Caco-2 (cell line): ENCODE results near the gene PRMT3. TPM values are rescaled to one million over a fixed set of nuclear protein-coding genes. Genes with fewer than 3 reads are reported as not detected.

Experiments
- BruUV-seq: library from RNA; stranded (reverse); fragments of 400-500 nt; replicated peaks from 2 replicates; lab custom pipeline; 2021; lab: Mats Ljungman, UMichigan
- CTCF ChIA-PET: fragments of 300-600 bp; sonication (Branson Sonifier 250); formaldehyde crosslinking; loops from one replicate; lab custom pipeline; 2022; ENCODE audit warnings: antibody characterized with exemption; lab: Charles Lee
- POLR2A ChIA-PET: fragments of 300-600 bp; sonication (Branson Sonifier 250); formaldehyde crosslinking; loops from one replicate; lab custom pipeline; 2022; ENCODE audit warnings: antibody characterized with exemption; lab: Charles Lee
- DNase-seq, 2 experiments: peaks; one replicate each; pipeline versions ENCODE4 v3.0.0 to v3.0.0-alpha.2; 2020 to 2022
- H3K27me3 ChIP-seq: replicated peaks from 2 replicates; pipeline ENCODE4 v1.6.0; 2011; ENCODE audit warnings: low read length; ENCODE audit not compliant: control insufficient read depth, insufficient read depth
- H3K36me3 ChIP-seq: 2 replicates; pipeline ENCODE4 v1.5.1; 2011; ENCODE audit warnings: low read length; ENCODE audit not compliant: control insufficient read depth, insufficient read depth
- H3K4me1 ChIP-seq: fragments of 250-450 bp; sonication (Bioruptor Pico); 2 replicates; pipeline ENCODE4 v1.5.1; 2020; ENCODE audit warnings: mild to moderate bottlenecking
- H3K4me3 ChIP-seq: 2 replicates; pipeline ENCODE4 v1.5.1; 2011; ENCODE audit warnings: low read depth, mild to moderate bottlenecking, control low read depth, low read length
- H3K9me3 ChIP-seq: fragments of 250-450 bp; sonication (Bioruptor Pico); 2 replicates; pipeline ENCODE4 v1.5.1; 2020; ENCODE audit warnings: mild to moderate bottlenecking, moderate library complexity
- H3K27ac Mint-ChIP-seq: one replicate; pipeline ENCODE4 v1.8.0; 2022; ENCODE audit warnings: mixed read lengths; ENCODE audit not compliant: unreplicated experiment
- H3K27me3 Mint-ChIP-seq: one replicate; pipeline ENCODE4 v1.8.0; 2022; ENCODE audit warnings: mixed read lengths; ENCODE audit not compliant: insufficient read depth, unreplicated experiment
- H3K36me3 Mint-ChIP-seq: one replicate; pipeline ENCODE4 v1.8.0; 2022; ENCODE audit warnings: mild to moderate bottlenecking, mixed read lengths; ENCODE audit not compliant: insufficient read depth, unreplicated experiment
- H3K4me1 Mint-ChIP-seq: one replicate; pipeline ENCODE4 v1.8.0; 2022; ENCODE audit warnings: low read depth, mixed read lengths; ENCODE audit not compliant: unreplicated experiment
- H3K4me3 Mint-ChIP-seq: one replicate; pipeline ENCODE4 v1.8.0; 2022; ENCODE audit warnings: mild to moderate bottlenecking, moderate library complexity, mixed read lengths; ENCODE audit not compliant: unreplicated experiment
- H3K9me3 Mint-ChIP-seq: one replicate; pipeline ENCODE4 v1.8.0; 2022; ENCODE audit warnings: mixed read lengths; ENCODE audit not compliant: unreplicated experiment
- intact Hi-C: fragments of 100-400 bp; cut with micrococcal nuclease; formaldehyde crosslinking; loops from one replicate; pipeline ENCODE4 v1.10.0; 2022; ENCODE audit not compliant: unreplicated experiment
- total RNA-seq: library from RNA; stranded (reverse); gene quantifications from 2 replicates; pipeline ENCODE4 v1.2.3, GENCODE V29; 2022
- TF ChIP-seq, protein P1 (sequence below), 2 experiments: fragments of 200-600 bp in 1 of 2; IDR thresholded peaks; 1 replicate in 1 of 2; 2 replicates in 1 of 2; pipeline versions ENCODE4 v1.5.1 to v1.8.0; 2011 to 2022; ENCODE audit warnings: antibody characterized with exemption in 1 of 2, control low read depth in 1 of 2, inconsistent platforms in 1 of 2, low read depth in 1 of 2, low read length in 1 of 2, mild to moderate bottlenecking in 1 of 2, moderate library complexity in 1 of 2; ENCODE audit not compliant: insufficient read depth in 1 of 2, severe bottlenecking in 1 of 2, unreplicated experiment in 1 of 2

Gene PRMT3
- total RNA-seq, 1 experiment from 2014 or later: 26.1 TPM

DNA sequence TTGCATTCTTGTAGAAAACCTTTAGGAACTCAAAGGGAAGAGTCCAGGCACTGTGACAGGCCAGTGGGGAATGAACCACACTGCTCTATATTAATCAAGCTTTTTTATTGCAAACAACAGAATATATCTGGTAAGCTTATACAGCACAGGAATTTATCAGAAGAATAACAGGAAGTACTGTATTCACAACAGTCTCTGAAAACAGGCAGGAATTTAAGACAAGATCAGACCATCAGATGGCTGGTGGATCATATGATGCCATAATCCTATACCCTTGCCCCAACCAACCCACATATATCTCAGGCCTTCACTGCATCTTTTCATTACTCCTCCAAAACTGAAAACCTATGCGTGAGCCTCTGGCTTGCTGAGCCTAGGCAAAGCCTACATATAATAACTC lies 25.0 kb upstream of the PRMT3 start:
- Mint-ChIP-seq H3K4me1 (peaks cover 22% of the 10 kb centered on the region), H3K27ac (peak overlapping the region; percentile 76), H3K9me3 (no peaks in the 10 kb centered on the region), H3K4me3 (peak overlapping the region; percentile 74), H3K27me3 (no peaks in the 10 kb centered on the region), H3K36me3 (no peaks in the 10 kb centered on the region)
- ChIA-PET CTCF (no interaction called here), POLR2A (no interaction called here)
- H3K4me1 ChIP-seq: peaks cover 11% of the 10 kb centered on the region; the same call in 1 of the 2 replicates
- no peaks in the 10 kb centered on the region for H3K27me3 ChIP-seq
- H3K36me3 ChIP-seq: no peaks in the 10 kb centered on the region; the same call in none of the 2 replicates
- H3K4me3 ChIP-seq: no peak overlapping the region
- intact Hi-C loops: no loop called here
- no peaks in the 10 kb centered on the region for H3K9me3 ChIP-seq
- BruUV-seq: no TSS peak
- TF ChIP-seq, protein P1, sequence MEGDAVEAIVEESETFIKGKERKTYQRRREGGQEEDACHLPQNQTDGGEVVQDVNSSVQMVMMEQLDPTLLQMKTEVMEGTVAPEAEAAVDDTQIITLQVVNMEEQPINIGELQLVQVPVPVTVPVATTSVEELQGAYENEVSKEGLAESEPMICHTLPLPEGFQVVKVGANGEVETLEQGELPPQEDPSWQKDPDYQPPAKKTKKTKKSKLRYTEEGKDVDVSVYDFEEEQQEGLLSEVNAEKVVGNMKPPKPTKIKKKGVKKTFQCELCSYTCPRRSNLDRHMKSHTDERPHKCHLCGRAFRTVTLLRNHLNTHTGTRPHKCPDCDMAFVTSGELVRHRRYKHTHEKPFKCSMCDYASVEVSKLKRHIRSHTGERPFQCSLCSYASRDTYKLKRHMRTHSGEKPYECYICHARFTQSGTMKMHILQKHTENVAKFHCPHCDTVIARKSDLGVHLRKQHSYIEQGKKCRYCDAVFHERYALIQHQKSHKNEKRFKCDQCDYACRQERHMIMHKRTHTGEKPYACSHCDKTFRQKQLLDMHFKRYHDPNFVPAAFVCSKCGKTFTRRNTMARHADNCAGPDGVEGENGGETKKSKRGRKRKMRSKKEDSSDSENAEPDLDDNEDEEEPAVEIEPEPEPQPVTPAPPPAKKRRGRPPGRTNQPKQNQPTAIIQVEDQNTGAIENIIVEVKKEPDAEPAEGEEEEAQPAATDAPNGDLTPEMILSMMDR (IDR thresholded peaks at IDR 0.05; ENCODE audit: insufficient read depth in 1 of 2, low read depth in 1 of 2, low read length in 1 of 2, severe bottlenecking in 1 of 2, unreplicated experiment in 1 of 2): no peak
- no peak for DNase-seq

DNA sequence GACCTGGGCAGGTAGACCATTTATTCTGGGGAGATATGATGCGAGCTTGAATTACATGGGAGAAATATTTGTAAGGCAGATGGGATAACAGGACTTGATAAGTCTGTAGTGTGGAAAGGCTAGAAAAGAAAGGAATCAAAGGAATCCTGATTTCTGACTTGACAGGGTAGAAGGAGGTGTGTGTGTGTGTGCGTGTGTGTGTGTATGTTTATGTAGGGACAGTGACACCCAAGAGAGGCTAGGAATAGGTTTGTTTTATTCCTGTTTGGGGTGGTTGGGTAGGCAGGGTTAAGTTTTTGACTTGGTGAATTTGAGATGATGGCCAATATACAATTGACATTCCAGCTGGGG lies 24.4 kb upstream of the PRMT3 start:
- POLR2A ChIA-PET: no interaction called here

DNA sequence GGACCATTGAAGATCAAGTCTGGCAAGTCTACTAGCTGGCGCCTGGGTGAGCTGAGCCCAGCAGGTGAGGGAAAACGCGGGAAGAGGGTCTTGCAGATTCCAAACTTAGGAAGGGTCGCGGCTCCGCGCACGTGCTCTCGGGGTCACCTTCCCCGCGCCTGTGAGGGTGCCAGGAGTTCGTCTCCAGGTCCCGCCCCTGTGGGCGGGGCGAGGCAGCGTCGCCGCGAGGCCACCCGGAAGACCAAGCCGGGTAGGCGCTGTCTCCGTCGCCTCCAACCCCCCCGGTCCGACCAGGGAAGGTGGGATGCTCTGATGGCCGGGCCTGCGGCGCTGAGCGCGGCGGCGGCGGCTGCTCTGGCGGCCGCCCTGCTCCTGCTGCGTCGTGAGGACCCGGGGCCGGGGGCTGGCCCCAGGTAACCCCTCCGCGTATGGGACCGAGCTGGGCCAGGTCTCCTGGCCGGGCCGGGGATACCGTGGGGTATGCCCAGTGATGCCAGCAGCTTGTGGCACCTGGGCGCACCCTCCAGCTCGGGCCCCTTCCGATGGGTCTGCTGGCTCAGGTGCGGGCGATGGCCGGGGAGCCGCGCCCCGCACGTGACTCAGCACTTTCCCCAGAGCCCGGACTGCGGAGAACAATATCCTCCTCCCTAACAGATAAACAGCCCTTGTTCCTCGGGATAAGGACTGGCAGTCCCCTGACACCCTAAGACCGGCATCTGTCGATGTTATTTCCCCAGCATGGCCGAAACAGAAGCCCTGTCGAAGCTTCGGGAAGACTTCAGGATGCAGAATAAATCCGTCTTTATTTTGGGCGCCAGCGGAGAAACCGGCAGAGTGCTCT lies 23.8 kb upstream of the PRMT3 start, which contains the start of gene HTATIP2:
TSS of gene HTATIP2 (plus strand) at position 215 of the 841 bp plus-strand sequence. CDS start at position 739, 524 bp downstream.
- Histone ChIP-seq H3K27me3 (no peaks in the 10 kb centered on the region), H3K9me3 (no peaks in the 10 kb centered on the region), H3K4me3 (peak within 1 kb of the TSS; percentile 62), H3K36me3 (no peaks in the 10 kb centered on the region; the same call in none of the 2 replicates), H3K4me1 (peaks cover 11% of the 10 kb centered on the region; the same call in 1 of the 2 replicates)
- ChIA-PET CTCF (no interaction called here), POLR2A (interaction anchor here (0.8 kb wide), 1 partner anchor 9 kb away, joined by 3 read pairs; no protein-coding TSS in a partner anchor)
- Mint-ChIP-seq H3K36me3 (no peaks in the 10 kb centered on the region), H3K9me3 (no peaks in the 10 kb centered on the region), H3K4me1 (peaks cover 21% of the 10 kb centered on the region), H3K27ac (peak within 1 kb of the TSS; percentile 76), H3K4me3 (peak within 1 kb of the TSS; percentile 74), H3K27me3 (no peaks in the 10 kb centered on the region)
- TF ChIP-seq, protein P1 (IDR thresholded peaks at IDR 0.05; ENCODE audit: insufficient read depth in 1 of 2, low read depth in 1 of 2, low read length in 1 of 2, severe bottlenecking in 1 of 2, unreplicated experiment in 1 of 2): no peak
- DNase-seq: peak; percentile 75 to 81
- intact Hi-C loops: loop anchor here (1.0 kb wide), 1 partner anchor 8 kb away; no protein-coding TSS in a partner anchor
- BruUV-seq: TSS peak; percentile 58

More for the DNA sequence above, 24.4 kb upstream of the PRMT3 start:
- BruUV-seq: TSS peak; percentile 89
- Mint-ChIP-seq H3K9me3 (no peaks in the 10 kb centered on the region), H3K27ac (peak overlapping the region; percentile 76), H3K4me1 (peaks cover 21% of the 10 kb centered on the region), H3K4me3 (peak overlapping the region; percentile 74), H3K36me3 (no peaks in the 10 kb centered on the region), H3K27me3 (no peaks in the 10 kb centered on the region)
- CTCF ChIA-PET: no interaction called here
- DNase-seq: no peak
- no peaks in the 10 kb centered on the region for H3K27me3 ChIP-seq
- peaks cover 11% of the 10 kb centered on the region; the same call in 1 of the 2 replicates for H3K4me1 ChIP-seq
- no peaks in the 10 kb centered on the region for H3K9me3 ChIP-seq
- H3K36me3 ChIP-seq: no peaks in the 10 kb centered on the region; the same call in none of the 2 replicates
- intact Hi-C loops: loop anchor here (1.0 kb wide), 1 partner anchor 8 kb away; no protein-coding TSS in a partner anchor
- TF ChIP-seq, protein P1 (IDR thresholded peaks at IDR 0.05; ENCODE audit: insufficient read depth in 1 of 2, low read depth in 1 of 2, low read length in 1 of 2, severe bottlenecking in 1 of 2, unreplicated experiment in 1 of 2): no peak
- H3K4me3 ChIP-seq: peak overlapping the region; percentile 62
